ENCODE data around the gene WFIKKN2. TPM values are rescaled to one million over a fixed set of nuclear protein-coding genes. Genes with fewer than 3 reads are reported as not detected.

The WFIKKN2 gene
- polyA plus RNA-seq, 2 of the 4 experiments (the other 2 are of a cell fraction) = not detected

DNA sequence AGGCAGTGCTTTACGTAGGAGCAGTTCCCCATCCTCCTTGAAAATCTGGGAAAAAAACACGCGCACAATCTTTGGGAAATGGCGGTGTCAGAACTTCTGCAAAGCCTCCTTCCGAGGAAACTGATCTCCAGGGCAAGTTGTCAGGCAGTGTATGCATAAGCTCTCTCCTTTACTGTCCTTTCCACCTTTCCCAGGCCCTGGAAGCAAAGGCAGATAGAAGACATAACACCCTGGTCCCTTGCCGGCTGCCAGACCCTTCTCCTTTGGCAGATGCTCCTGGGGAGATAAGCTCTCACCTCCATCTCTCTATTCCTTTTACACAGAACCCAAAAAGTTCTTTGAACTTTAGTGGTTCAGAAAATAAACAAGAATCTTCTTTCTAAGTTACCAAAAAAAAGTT, 18.4 kb downstream of the WFIKKN2 start:
- ChIA-PET POLR2A (interaction anchor here (3.0 to 3.9 kb wide), 2 partner anchors 13 to 91 kb away, joined by 27 to 58 read pairs; partner anchors contain the start of gene TOB1), CTCF (interaction anchor here (1.1 to 31.4 kb wide), 19 partner anchors 9 to 316 kb away, joined by 3 to 1502 read pairs (median 20); partner anchors contain the start of genes NME1, SPATA20, TOB1 and WFIKKN2)
- peaks cover 25% of the 10 kb centered on the region for H3K4me1 ChIP-seq
- no peak for FAIRE-seq
- H3K4me3 ChIP-seq = no peak overlapping the region
- DNase-seq (ENCODE audit: low read depth in 1 of 2, low spot score in 1 of 2) = no peak
- TF ChIP-seq CBX8 (IDR thresholded peaks at IDR 0.05) (no peak), ATOH8 (CRISPR knock-in tag; IDR thresholded peaks at IDR 0.05; ENCODE audit: low read depth) (no peak), POLR2AphosphoS2 (conservative IDR thresholded peaks at IDR 0.05; ENCODE audit: low read length) (no peak), SMC3 (IDR thresholded peaks at IDR 0.05) (no peak), RARB (CRISPR knock-in tag; IDR thresholded peaks at IDR 0.05) (no peak), ESRRA (IDR thresholded peaks at IDR 0.05; ENCODE audit: borderline replicate concordance, low read length) (no peak), MAFK (IDR thresholded peaks at IDR 0.05; ENCODE audit: partially characterized antibody) (no peak), HOXB5 (CRISPR knock-in tag; IDR thresholded peaks at IDR 0.05) (no peak)
- H3K27ac ChIP-seq = 0 out of 6 replicates have a peak overlapping the region, but pooled peaks of 1 of the 2 experiments have one; percentile 1
- ATAC-seq = no peak
- H3K4me2 ChIP-seq = no peak overlapping the region
- H3K9me3 ChIP-seq = no peaks in the 10 kb centered on the region
- 97% methylated on average over 6 of the region's 6 CpGs for WGBS (ENCODE audit: missing lambda C conversion rate)

DNA sequence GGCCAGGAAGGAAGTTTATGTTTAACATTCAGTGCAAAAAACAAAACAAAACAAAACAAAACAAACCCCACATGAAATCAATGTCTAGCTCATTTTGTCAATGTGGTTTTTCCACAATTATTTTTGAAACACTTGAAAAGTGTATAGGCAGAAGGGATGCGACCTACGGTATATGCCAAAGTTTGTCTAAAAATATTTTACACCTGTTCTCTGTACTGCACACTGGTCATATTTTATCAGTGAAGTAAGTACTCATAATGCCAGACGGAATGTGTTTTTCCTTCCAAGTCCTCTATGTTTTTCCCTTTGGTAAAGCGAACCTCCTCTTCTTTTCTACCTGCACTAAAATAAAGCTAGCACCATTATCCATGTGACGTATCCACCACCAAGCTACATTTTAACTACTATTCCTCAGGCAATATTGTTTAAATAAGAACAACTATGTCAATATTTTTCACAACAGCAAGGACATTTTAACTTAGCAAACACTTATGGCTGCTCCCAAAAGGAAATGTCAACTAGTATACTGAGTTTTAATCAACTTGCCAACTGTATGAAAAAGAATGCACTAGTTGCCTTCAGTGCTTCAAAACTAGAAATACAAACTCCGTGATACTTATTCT, 20.4 kb downstream of the WFIKKN2 start:
- ChIA-PET CTCF (interaction anchor here (0.8 to 31.4 kb wide), 8 partner anchors 7 to 371 kb away, joined by 3 to 1502 read pairs (median 11); partner anchors contain the start of gene TOB1), POLR2A (interaction anchor here (0.6 to 2.1 kb wide), 5 partner anchors 10 to 170 kb away, joined by 4 to 18 read pairs (median 4); partner anchors contain the start of gene TOB1)
- Histone ChIP-seq H3K4me3 (no peak overlapping the region), H3K4me2 (peak overlapping the region; percentile 35), H3K27ac (no peak overlapping the region), H3K4me1 (peaks cover 25% of the 10 kb centered on the region), H3K9me3 (no peaks in the 10 kb centered on the region)
- peak; percentile 63 for FAIRE-seq
- 49% methylated on average over 6 of the region's 6 CpGs for WGBS (ENCODE audit: missing lambda C conversion rate)
- TF ChIP-seq ZFP36 (IDR thresholded peaks at IDR 0.05; ENCODE audit: borderline replicate concordance, partially characterized antibody) (no peak), KDM1A (IDR thresholded peaks at IDR 0.05; ENCODE audit: low read depth) (no peak), MYC (IDR thresholded peaks at IDR 0.05; ENCODE audit: borderline replicate concordance, low read length) (no peak), CHD2 (IDR thresholded peaks at IDR 0.05; ENCODE audit: low read length, partially characterized antibody) (no peak)
- TF ChIP-seq, protein P1, sequence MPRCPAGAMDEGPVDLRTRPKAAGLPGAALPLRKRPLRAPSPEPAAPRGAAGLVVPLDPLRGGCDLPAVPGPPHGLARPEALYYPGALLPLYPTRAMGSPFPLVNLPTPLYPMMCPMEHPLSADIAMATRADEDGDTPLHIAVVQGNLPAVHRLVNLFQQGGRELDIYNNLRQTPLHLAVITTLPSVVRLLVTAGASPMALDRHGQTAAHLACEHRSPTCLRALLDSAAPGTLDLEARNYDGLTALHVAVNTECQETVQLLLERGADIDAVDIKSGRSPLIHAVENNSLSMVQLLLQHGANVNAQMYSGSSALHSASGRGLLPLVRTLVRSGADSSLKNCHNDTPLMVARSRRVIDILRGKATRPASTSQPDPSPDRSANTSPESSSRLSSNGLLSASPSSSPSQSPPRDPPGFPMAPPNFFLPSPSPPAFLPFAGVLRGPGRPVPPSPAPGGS (IDR thresholded peaks at IDR 0.05) = no peak
- TF ChIP-seq, protein P2, sequence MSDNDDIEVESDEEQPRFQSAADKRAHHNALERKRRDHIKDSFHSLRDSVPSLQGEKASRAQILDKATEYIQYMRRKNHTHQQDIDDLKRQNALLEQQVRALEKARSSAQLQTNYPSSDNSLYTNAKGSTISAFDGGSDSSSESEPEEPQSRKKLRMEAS (IDR thresholded peaks at IDR 0.05) = no peak
- TF ChIP-seq, protein P3, sequence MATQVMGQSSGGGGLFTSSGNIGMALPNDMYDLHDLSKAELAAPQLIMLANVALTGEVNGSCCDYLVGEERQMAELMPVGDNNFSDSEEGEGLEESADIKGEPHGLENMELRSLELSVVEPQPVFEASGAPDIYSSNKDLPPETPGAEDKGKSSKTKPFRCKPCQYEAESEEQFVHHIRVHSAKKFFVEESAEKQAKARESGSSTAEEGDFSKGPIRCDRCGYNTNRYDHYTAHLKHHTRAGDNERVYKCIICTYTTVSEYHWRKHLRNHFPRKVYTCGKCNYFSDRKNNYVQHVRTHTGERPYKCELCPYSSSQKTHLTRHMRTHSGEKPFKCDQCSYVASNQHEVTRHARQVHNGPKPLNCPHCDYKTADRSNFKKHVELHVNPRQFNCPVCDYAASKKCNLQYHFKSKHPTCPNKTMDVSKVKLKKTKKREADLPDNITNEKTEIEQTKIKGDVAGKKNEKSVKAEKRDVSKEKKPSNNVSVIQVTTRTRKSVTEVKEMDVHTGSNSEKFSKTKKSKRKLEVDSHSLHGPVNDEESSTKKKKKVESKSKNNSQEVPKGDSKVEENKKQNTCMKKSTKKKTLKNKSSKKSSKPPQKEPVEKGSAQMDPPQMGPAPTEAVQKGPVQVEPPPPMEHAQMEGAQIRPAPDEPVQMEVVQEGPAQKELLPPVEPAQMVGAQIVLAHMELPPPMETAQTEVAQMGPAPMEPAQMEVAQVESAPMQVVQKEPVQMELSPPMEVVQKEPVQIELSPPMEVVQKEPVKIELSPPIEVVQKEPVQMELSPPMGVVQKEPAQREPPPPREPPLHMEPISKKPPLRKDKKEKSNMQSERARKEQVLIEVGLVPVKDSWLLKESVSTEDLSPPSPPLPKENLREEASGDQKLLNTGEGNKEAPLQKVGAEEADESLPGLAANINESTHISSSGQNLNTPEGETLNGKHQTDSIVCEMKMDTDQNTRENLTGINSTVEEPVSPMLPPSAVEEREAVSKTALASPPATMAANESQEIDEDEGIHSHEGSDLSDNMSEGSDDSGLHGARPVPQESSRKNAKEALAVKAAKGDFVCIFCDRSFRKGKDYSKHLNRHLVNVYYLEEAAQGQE (IDR thresholded peaks at IDR 0.05) = no peak
- ATAC-seq = no peak
- no peak for DNase-seq (ENCODE audit: low read depth in 1 of 2, low spot score in 1 of 2)

DNA sequence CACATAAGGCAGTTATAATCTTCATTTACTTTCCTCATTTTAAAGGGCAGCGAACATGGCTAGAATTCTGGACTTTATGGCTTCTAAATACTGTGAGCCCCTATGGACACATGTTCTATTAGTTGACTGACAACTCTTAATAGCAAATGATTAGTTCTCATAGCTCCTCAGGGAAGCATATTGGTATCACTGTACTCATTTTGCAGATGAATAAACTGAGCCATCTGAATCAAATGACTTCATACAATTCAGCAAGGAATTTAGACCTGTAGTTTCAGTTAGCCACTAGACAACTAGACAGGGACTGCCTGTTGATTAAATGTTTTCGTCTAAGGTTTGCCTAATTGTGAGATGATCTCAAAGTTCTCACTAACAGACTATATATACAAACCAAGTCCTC, 21.0 kb downstream of the WFIKKN2 start:
- Histone ChIP-seq H3K4me1 (peaks cover 30% of the 10 kb centered on the region), H3K27ac (no peak overlapping the region), H3K9me3 (no peaks in the 10 kb centered on the region), H3K4me2 (peak overlapping the region; percentile 35), H3K4me3 (no peak overlapping the region)
- no peak for DNase-seq (ENCODE audit: low read depth in 1 of 2, low spot score in 1 of 2)
- WGBS (ENCODE audit: missing lambda C conversion rate) = 89% methylated on average over 2 of the region's 2 CpGs
- ChIA-PET CTCF (interaction anchor here (0.8 to 31.4 kb wide), 8 partner anchors 7 to 371 kb away, joined by 3 to 1502 read pairs (median 11); partner anchors contain the start of gene TOB1), POLR2A (interaction anchor here (0.6 to 2.1 kb wide), 5 partner anchors 9 to 170 kb away, joined by 4 to 18 read pairs (median 4); partner anchors contain the start of gene TOB1)
- ATAC-seq = no peak
- peak; percentile 81 for FAIRE-seq
- TF ChIP-seq PHF8 (IDR thresholded peaks at IDR 0.05; ENCODE audit: borderline replicate concordance, low read depth) = no peak
- no peak for TF ChIP-seq ZFP36 (IDR thresholded peaks at IDR 0.05; ENCODE audit: borderline replicate concordance, partially characterized antibody)
- TF ChIP-seq HDAC2 (IDR thresholded peaks at IDR 0.05) = peak; percentile 62; the same call in 1 of the 2 replicates
- TF ChIP-seq ELK1 (IDR thresholded peaks at IDR 0.05; ENCODE audit: low read depth, low read length) = no peak
- TF ChIP-seq, protein P4, sequence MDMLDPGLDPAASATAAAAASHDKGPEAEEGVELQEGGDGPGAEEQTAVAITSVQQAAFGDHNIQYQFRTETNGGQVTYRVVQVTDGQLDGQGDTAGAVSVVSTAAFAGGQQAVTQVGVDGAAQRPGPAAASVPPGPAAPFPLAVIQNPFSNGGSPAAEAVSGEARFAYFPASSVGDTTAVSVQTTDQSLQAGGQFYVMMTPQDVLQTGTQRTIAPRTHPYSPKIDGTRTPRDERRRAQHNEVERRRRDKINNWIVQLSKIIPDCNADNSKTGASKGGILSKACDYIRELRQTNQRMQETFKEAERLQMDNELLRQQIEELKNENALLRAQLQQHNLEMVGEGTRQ (IDR thresholded peaks at IDR 0.05) = no peak
- TF ChIP-seq CTCF (IDR thresholded peaks at IDR 0.05) = no peak
- TF ChIP-seq RFX5 (IDR thresholded peaks at IDR 0.05) = no peak

Data from A549 (cell line).